HepG2 (cell line): ENCODE data around the gene PYGL. TPM values are rescaled to one million over a fixed set of nuclear protein-coding genes. Genes with fewer than 3 reads are reported as not detected.

Experiments
- ATAD3A ChIP-seq: sonication (generic); formaldehyde crosslinking; IDR thresholded peaks from 2 replicates; pipeline ENCODE4 v1.4.0; 2020; ENCODE audit warnings: missing genetic modification reagents
- BRCA1 ChIP-seq: sonication (generic); formaldehyde crosslinking; IDR thresholded peaks from 2 replicates; pipeline ENCODE4 v1.4.0; 2020; ENCODE audit warnings: missing genetic modification reagents
- CEBPG ChIP-seq: IDR thresholded peaks from 2 replicates; pipeline ENCODE4 v1.6.1; 2016
- ERF ChIP-seq: IDR thresholded peaks from 2 replicates; pipeline ENCODE4 v1.6.1; 2018; ENCODE audit warnings: missing biosample characterization, missing genetic modification reagents
- FOXK2 ChIP-seq: fragments of 450-650 bp; IDR thresholded peaks from 2 replicates; pipeline ENCODE4 v1.6.1; 2016
- GABPA ChIP-seq, 2 experiments: IDR thresholded peaks; 2 replicates each; pipeline ENCODE4 v1.6.1; 2011 to 2016; ENCODE audit warnings: low read depth in 2 of 2, low read length in 1 of 2, missing biosample characterization in 1 of 2, missing genetic modification characterization in 1 of 2
- GATAD2A ChIP-seq: IDR thresholded peaks from 2 replicates; pipeline ENCODE4 v1.6.1; 2016
- GLI4 ChIP-seq: sonication (generic); formaldehyde crosslinking; IDR thresholded peaks from 2 replicates; pipeline ENCODE4 v1.5.1; 2020; ENCODE audit warnings: missing genetic modification reagents, mild to moderate bottlenecking, moderate library complexity, borderline replicate concordance
- GTF2F1 ChIP-seq: fragments of 150-350 bp; IDR thresholded peaks from 2 replicates; pipeline ENCODE4 v1.6.1; 2014; ENCODE audit warnings: low read length
- HNRNPH1 ChIP-seq: fragments of 200-400 bp; formaldehyde crosslinking; optimal IDR thresholded peaks from 2 replicates; pipeline ENCODE3; 2017; ENCODE audit warnings: mild to moderate bottlenecking, low read depth, low read length
- KAT7 ChIP-seq: IDR thresholded peaks from 2 replicates; pipeline ENCODE4 v1.6.1; 2018; ENCODE audit warnings: borderline replicate concordance, missing compliant biosample characterization
- NFATC3 ChIP-seq: sonication (generic); formaldehyde crosslinking; IDR thresholded peaks from 2 replicates; pipeline ENCODE4 v1.5.1; 2020; ENCODE audit warnings: mild to moderate bottlenecking, missing genetic modification reagents
- NFE2 ChIP-seq: sonication (generic); formaldehyde crosslinking; IDR thresholded peaks from 2 replicates; pipeline ENCODE4 v1.4.0; 2020; ENCODE audit warnings: missing genetic modification reagents
- NFRKB ChIP-seq: fragments of 450-650 bp; IDR thresholded peaks from 2 replicates; pipeline ENCODE4 v1.6.1; 2017
- NR3C1 ChIP-seq: sonication (generic); formaldehyde crosslinking; IDR thresholded peaks from 2 replicates; pipeline ENCODE4 v1.4.0; 2020; ENCODE audit warnings: missing genetic modification reagents
- PAWR ChIP-seq: sonication (generic); formaldehyde crosslinking; IDR thresholded peaks from 2 replicates; pipeline ENCODE4 v1.4.0; 2020; ENCODE audit warnings: missing genetic modification reagents, mild to moderate bottlenecking, borderline replicate concordance
- ZC3H4 ChIP-seq: sonication (generic); formaldehyde crosslinking; IDR thresholded peaks from 2 replicates; pipeline ENCODE4 v1.4.0; 2020; ENCODE audit warnings: missing genetic modification reagents, borderline replicate concordance
- ZNF136 ChIP-seq: sonication (generic); formaldehyde crosslinking; IDR thresholded peaks from 2 replicates; pipeline ENCODE4 v1.8.1; 2022; ENCODE audit warnings: low read depth, mild to moderate bottlenecking, moderate library complexity, missing genetic modification reagents
- ZNF260 ChIP-seq: sonication (generic); formaldehyde crosslinking; IDR thresholded peaks from 2 replicates; pipeline ENCODE4 v1.4.0; 2020; ENCODE audit warnings: missing genetic modification reagents, low read depth, mild to moderate bottlenecking, borderline replicate concordance
- ZNF547 ChIP-seq: sonication (generic); formaldehyde crosslinking; IDR thresholded peaks from 2 replicates; pipeline ENCODE4 v1.5.1; 2020; ENCODE audit warnings: mild to moderate bottlenecking, missing genetic modification reagents
- ZNF572 ChIP-seq: sonication (generic); formaldehyde crosslinking; IDR thresholded peaks from 2 replicates; pipeline ENCODE4 v1.5.1; 2020; ENCODE audit warnings: mild to moderate bottlenecking, missing genetic modification reagents
- ZNF670 ChIP-seq: sonication (generic); formaldehyde crosslinking; IDR thresholded peaks from 2 replicates; pipeline ENCODE4 v1.8.0; 2022; ENCODE audit warnings: mild to moderate bottlenecking, missing genetic modification reagents, borderline replicate concordance
- polyA plus RNA-seq, 8 experiments: library from polyadenylated mRNA; depleted of rRNA in 3 of 8; stranded (reverse) in 7 of 8; unstranded in 1 of 8; fragments of >200 nt; fragmentation: Illumina TruSeq in 4 of 8; extraction: Trizol in 4 of 8; gene quantifications; 2 replicates each; pipeline versions ENCODE4 v1.2.1 to v1.2.3, GENCODE V29; 2011 to 2016; ENCODE audit warnings: low read depth in 4 of 8, missing spikeins in 1 of 8, mixed read lengths in 1 of 8; ENCODE audit not compliant: insufficient read depth in 1 of 8
- total RNA-seq, 5 experiments: library from RNA; depleted of rRNA; stranded (reverse); fragments of >200 nt; fragmentation: Illumina TruSeq; extraction: Trizol; gene quantifications; 2 replicates each; pipeline ENCODE4 v1.2.3, GENCODE V29; 2016; ENCODE audit warnings: low read depth in 1 of 5
- TF ChIP-seq, protein P1 (sequence below): sonication (generic); formaldehyde crosslinking; IDR thresholded peaks from 2 replicates; pipeline ENCODE4 v1.5.0; 2020; ENCODE audit warnings: missing genetic modification reagents
- TF ChIP-seq, protein P2 (sequence below): sonication (generic); formaldehyde crosslinking; IDR thresholded peaks from 2 replicates; pipeline ENCODE4 v1.5.0; 2020; ENCODE audit warnings: mild to moderate bottlenecking, missing genetic modification reagents
- TF ChIP-seq, protein P3 (sequence below): sonication (generic); formaldehyde crosslinking; IDR thresholded peaks from 2 replicates; pipeline ENCODE4 v1.4.0; 2020; ENCODE audit warnings: missing genetic modification reagents, mild to moderate bottlenecking, borderline replicate concordance
- TF ChIP-seq, protein P4 (sequence below): sonication (generic); formaldehyde crosslinking; IDR thresholded peaks from 2 replicates; pipeline ENCODE4 v1.8.1; 2023; ENCODE audit warnings: mild to moderate bottlenecking, missing genetic modification reagents, borderline replicate concordance
- TF ChIP-seq, protein P5 (sequence below): IDR thresholded peaks from 2 replicates; pipeline ENCODE4 v1.6.1; 2012; ENCODE audit warnings: inconsistent platforms

PYGL gene
- total and polyA plus RNA-seq, 2 of the 13 experiments (the other 11 are each of a cell fraction or from before 2014, with no cell fraction given): 98.4 to 110 TPM

DNA sequence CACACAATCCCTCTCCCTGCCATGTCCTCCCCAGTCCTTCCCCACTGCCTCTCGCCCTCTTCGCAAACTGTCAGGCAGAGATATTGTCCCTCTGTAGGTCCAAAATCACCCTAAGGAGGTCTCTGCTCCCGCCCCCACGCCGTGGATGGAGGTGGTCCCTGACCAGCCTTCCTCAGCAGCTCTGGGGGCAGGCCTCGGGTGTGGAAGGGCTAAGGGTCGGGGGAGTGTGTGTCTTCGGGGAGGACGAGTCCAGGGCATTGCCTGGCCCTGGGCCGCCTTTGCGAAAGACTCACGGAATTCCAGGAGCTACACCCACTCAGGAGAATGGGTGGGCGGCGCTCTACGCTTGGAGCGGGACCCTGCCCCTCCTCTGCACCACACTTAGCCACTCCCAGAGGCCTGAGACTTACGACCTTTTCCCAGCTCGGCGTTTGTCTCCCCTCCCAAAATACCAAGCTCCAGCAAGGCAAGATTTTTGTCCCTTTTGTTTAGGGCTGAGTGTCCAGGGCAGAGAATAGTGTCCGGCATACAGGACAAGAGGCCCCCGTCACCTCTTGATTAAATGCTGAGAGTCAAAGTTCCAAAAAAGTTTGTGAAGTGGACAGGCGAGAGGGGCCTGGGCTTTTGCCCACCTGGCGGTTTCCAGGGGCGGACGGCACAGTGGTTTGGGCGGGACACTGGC lies 881 bp downstream of the PYGL start (continued):
- TF ChIP-seq, protein P1, sequence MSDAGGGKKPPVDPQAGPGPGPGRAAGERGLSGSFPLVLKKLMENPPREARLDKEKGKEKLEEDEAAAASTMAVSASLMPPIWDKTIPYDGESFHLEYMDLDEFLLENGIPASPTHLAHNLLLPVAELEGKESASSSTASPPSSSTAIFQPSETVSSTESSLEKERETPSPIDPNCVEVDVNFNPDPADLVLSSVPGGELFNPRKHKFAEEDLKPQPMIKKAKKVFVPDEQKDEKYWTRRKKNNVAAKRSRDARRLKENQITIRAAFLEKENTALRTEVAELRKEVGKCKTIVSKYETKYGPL (CRISPR knock-in tag): no peak
- TF ChIP-seq KAT7 (CRISPR knock-in tag): peak; percentile 27; the same call in 1 of the 2 replicates
- no peak for TF ChIP-seq ERF (CRISPR knock-in tag)
- no peak for TF ChIP-seq NFATC3
- TF ChIP-seq, protein P2, sequence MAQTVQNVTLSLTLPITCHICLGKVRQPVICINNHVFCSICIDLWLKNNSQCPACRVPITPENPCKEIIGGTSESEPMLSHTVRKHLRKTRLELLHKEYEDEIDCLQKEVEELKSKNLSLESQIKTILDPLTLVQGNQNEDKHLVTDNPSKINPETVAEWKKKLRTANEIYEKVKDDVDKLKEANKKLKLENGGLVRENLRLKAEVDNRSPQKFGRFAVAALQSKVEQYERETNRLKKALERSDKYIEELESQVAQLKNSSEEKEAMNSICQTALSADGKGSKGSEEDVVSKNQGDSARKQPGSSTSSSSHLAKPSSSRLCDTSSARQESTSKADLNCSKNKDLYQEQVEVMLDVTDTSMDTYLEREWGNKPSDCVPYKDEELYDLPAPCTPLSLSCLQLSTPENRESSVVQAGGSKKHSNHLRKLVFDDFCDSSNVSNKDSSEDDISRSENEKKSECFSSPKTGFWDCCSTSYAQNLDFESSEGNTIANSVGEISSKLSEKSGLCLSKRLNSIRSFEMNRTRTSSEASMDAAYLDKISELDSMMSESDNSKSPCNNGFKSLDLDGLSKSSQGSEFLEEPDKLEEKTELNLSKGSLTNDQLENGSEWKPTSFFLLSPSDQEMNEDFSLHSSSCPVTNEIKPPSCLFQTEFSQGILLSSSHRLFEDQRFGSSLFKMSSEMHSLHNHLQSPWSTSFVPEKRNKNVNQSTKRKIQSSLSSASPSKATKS (CRISPR knock-in tag): no peak
- TF ChIP-seq GATAD2A (CRISPR knock-in tag): peak; percentile 54
- TF ChIP-seq NR3C1 (CRISPR knock-in tag): no peak
- no peak for TF ChIP-seq PAWR
- TF ChIP-seq CEBPG: peak; percentile 26; the same call in 1 of the 2 replicates
- TF ChIP-seq NFRKB: no peak
- TF ChIP-seq BRCA1 (CRISPR knock-in tag): 0 out of 2 replicates have a peak, but pooled peaks have one; percentile 12
- TF ChIP-seq, protein P3, sequence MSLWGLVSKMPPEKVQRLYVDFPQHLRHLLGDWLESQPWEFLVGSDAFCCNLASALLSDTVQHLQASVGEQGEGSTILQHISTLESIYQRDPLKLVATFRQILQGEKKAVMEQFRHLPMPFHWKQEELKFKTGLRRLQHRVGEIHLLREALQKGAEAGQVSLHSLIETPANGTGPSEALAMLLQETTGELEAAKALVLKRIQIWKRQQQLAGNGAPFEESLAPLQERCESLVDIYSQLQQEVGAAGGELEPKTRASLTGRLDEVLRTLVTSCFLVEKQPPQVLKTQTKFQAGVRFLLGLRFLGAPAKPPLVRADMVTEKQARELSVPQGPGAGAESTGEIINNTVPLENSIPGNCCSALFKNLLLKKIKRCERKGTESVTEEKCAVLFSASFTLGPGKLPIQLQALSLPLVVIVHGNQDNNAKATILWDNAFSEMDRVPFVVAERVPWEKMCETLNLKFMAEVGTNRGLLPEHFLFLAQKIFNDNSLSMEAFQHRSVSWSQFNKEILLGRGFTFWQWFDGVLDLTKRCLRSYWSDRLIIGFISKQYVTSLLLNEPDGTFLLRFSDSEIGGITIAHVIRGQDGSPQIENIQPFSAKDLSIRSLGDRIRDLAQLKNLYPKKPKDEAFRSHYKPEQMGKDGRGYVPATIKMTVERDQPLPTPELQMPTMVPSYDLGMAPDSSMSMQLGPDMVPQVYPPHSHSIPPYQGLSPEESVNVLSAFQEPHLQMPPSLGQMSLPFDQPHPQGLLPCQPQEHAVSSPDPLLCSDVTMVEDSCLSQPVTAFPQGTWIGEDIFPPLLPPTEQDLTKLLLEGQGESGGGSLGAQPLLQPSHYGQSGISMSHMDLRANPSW (CRISPR knock-in tag): no peak
- no peak for TF ChIP-seq GABPA (IDR thresholded peaks at IDR 0.05; ENCODE audit: low read depth, low read length)
- TF ChIP-seq GABPA (CRISPR knock-in tag; IDR thresholded peaks at IDR 0.05; ENCODE audit: low read depth): no peak
- no peak for TF ChIP-seq NFE2 (CRISPR knock-in tag)
- TF ChIP-seq, protein P4, sequence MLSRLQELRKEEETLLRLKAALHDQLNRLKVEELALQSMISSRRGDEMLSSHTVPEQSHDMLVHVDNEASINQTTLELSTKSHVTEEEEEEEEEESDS (CRISPR knock-in tag): no peak
- no peak; the same call in 1 of the 2 replicates for TF ChIP-seq ZNF547 (CRISPR knock-in tag)
- TF ChIP-seq ZNF260 (CRISPR knock-in tag): no peak
- no peak for TF ChIP-seq FOXK2
- TF ChIP-seq GLI4 (CRISPR knock-in tag): no peak
- no peak for TF ChIP-seq HNRNPH1
- no peak for TF ChIP-seq ZNF136
- TF ChIP-seq GTF2F1: no peak
- TF ChIP-seq, protein P5, sequence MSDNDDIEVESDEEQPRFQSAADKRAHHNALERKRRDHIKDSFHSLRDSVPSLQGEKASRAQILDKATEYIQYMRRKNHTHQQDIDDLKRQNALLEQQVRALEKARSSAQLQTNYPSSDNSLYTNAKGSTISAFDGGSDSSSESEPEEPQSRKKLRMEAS: no peak
- TF ChIP-seq ZNF572 (CRISPR knock-in tag): 0 out of 2 replicates have a peak, but pooled peaks have one; percentile 25
- no peak for TF ChIP-seq ZNF670 (CRISPR knock-in tag)
- TF ChIP-seq ZC3H4 (CRISPR knock-in tag): no peak
- TF ChIP-seq ATAD3A (CRISPR knock-in tag): no peak
